HPDE6-E6E7 (cell line): ENCODE measurements around the gene RNF8.
A peak's percentile ranks its signal among the peaks of the same experiment; 100 is the strongest.

Experiments
- DNase-seq: peaks from one replicate; pipeline ENCODE4 v3.0.0; 2011; ENCODE audit warnings: missing footprints; ENCODE audit errors: extremely low spot score

Gene RNF8

DNA sequence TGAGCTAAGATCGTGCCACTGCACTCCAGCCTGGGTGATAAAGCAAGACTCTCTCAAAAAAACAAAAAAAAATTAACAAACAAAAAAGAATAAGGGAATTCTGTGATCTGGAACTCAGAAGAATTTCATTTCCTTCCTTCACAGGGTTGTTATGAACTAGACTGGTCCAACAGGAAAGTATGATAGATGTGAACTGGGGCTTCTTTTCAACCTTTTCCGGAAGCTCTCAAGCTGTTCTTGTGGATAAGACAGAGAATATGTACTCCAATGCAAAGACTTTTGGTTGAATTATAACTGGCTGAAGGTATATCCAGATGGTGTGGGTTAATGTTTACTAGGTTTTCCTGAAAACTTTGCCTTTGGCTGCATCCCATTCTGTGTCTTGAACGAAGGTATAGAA is 5.3 kb downstream of the RNF8 start:
- no peak for DNase-seq

DNA sequence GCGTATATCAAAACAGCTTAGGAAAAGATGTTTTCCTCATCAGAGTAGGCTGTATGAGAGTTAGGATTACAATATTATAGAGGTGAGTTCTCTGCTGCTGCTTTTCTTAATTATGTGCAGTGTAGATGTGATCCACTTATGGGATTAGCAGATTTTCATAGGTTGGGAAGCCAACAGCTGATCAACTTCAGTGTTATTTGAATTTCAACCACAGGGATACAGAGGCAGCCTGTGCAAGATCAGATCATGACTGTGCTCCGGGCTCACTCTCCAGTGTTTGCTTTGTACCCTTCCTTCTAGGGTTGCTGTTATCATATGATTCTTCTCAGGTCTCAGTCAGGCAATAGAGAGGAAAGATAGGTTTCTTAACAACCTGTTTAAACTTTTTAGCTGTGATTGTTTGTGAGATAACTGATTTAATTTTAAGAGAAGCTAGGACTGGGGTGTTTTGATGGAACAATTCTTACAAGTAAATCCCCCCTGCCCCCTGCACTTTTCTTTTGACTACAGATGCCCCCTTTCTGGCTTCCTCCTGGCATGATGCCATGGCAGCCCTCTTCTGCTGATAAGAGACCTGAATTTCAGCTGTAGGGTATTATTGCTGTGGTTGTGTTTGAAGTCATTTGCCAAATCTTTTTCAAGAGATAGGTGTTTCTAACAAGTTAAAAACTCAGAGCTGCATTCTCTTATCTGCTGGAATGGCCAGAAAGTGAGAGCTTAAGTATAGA is 8.5 kb downstream of the RNF8 start:
- no peak for DNase-seq

GRCh38 chr6:37365791-37366190 is 12.0 kb downstream of the RNF8 start:
- no peak for DNase-seq

GRCh38 chr6:37366910-37367309 is 13.1 kb downstream of the RNF8 start:
- DNase-seq: no peak

DNA sequence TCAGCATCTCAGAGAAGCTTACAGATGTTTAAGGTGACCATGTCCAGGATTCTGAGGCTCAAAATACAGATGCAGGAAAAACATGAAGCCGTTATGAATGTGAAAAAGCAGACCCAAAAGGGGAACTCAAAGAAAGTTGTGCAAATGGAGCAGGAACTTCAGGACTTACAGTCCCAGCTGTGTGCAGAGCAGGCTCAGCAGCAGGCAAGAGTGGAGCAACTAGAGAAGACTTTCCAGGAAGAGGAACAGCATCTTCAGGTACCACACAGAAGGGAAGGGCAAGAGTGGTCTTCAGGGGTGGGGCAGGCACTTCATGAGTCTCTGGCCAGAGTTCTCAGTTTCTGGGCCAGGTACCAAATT is 15.2 kb downstream of the RNF8 start:
- no peak for DNase-seq

DNA sequence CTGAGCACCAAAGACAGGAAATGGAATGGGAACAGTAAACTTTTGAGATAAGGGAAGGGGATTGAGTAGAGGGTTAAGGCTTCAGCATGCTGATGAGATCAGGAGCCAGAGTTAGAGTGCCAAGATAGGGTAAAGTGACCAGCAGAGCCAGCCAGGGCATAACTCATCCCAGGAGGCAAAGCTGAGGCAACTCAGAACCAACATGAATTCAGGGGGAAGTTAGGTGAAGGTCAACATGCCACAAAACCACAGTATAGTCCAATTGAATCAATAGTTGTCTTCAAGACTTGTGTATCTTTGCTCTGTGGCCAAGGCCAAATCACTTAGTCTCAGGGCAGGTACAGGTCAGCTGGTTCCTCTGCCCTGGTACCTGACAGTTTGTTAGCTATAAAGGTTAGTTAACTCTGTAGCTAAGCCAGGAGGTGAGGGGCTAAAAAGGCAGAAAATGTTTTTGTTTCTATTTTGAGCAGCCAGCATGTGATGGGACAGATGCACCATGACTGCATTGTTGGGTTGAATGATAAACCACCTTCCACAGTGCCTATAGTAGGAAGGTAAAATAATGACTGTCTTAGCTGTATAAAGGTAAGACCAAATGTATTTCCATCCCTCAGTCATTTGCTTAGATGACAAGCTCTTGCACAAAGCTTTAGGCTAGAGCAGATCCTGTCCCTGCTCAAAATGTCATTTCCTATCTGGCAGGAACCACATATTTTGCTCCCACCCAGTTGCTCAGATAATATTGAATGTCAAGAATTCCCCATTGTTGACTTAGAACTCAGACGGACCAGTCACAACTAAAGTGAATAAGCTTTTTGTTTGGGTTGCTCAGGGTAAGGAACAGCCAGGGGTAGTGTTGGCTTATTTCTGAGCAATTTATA is 15.8 kb downstream of the RNF8 start:
- no peak for DNase-seq

- no peak for DNase-seq
Observed at GRCh38 chr6:37371154-37372083, 17.6 kb downstream of the RNF8 start.

DNA sequence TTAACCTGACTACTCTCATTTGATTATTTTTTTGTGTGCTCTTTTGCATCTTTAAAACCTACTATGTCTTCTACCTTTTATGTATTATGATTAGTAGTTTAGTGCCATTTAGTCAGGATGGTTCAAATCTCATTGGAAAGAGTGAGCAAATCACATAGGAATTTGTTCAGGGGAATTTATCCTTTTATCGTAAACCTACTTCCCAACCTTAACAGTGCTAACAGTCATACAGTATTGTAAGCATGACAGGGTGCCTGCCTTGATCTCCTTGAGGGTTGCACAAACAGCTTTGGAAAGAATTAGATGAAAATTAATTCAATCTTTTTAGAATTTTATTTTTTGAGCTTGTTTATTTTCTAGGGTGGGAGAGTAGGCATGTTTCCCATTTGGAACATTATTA is 18.3 kb downstream of the RNF8 start:
- no peak for DNase-seq

GRCh38 chr6:37373822-37374471 is 20.2 kb downstream of the RNF8 start:
- no peak for DNase-seq

DNA sequence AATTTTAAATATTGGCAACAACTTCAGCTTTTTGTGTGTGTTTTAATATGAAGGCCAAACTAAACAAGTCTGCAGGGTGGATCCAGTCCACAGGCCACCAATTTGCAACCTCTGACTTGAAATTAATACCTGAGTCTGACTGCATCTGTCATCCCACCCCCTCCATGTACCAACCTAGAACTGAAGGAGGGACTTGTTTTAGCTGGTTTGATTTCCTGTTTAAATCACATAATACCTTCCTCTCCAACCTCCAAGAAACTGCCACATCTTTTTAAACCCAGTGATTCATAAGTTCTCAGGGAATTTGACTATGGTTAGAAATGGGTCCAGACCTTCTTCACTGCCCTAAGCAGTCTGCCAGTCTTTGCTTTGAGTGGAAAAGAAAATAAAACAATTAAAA is 21.6 kb downstream of the RNF8 start:
- no peak for DNase-seq

DNA sequence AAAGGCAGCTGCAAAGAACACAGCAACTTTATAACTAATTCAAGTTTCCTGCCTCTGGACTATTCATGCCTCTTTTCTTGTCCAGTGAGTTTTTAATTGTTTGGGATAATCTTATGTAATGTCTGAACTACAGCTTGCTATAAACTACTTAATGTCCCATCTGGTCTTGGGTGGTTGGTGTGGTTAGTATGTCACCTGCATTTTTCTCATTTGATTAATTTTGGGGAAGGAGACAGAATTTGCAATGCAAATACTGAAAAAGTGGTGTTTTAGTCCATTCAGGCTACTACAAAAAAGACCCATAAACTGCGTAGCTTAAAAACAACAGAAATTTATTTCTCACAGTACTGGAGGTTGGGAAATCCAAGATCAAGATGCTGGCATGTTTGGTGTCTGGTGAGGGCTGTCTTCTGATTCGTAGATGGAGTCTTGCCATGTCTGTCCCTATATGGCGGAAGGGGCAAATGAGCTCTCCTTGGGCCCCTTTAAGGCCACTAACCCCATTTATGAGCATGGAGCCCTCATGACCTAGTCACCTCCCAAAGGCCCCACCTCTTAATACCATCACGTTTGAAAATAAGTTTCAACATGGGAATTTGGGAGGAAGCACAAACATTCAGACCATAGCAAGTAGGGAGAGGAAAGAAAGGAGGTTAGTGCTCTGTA is 22.4 kb downstream of the RNF8 start:
- no peak for DNase-seq

GRCh38 chr6:37381579-37381978 is 27.8 kb downstream of the RNF8 start:
- peak; percentile 37 for DNase-seq

- no peak for DNase-seq
Observed at GRCh38 chr6:37382994-37383765, 29.4 kb downstream of the RNF8 start.

- DNase-seq: no peak
Observed at GRCh38 chr6:37388578-37388977, 34.8 kb downstream of the RNF8 start.

DNA sequence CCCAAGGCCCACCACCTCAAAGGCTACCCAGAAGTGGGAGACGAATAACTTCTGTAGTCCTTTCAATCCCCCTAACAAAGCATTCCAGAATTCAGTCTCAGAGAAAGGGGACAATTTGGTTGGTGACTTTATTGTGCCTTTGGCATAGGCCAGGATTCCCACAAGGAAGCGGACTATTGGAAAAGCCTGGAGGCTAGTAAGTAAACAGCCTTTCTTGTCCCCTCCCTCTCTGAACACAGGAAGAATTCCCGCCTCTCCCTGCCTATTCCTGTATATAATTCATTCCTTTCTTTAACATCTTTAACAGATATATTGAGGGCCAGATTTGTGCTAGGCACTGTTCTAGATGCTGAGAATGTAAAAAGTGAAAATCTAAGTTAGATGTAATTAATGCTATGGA is 36.1 kb downstream of the RNF8 start:
- no peak for DNase-seq

GRCh38 chr6:37391120-37391519 is 37.3 kb downstream of the RNF8 start:
- DNase-seq: no peak

DNA sequence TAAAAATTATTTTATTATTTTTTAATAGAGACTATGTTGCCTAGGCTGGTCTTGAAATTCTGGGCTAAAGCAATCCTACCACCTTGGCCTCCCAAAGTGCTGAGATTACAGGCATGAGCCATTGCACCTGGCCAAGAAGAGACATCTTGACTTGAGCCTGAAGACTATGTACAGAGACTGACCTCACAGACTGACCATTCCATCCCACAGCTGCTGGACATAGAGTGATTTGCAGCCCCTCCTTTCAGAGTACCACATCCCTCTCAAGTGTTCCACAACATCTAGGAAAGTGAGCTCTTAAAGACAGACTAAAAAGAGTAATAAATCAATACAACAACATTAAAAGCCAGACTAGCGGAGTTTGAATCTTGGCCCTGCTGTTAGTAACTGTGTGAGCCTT is 39.0 kb downstream of the RNF8 start:
- no peak for DNase-seq

GRCh38 chr6:37393381-37393929 is 39.7 kb downstream of the RNF8 start:
- no peak for DNase-seq

- DNase-seq: no peak
Observed at GRCh38 chr6:37396571-37397180, 42.9 kb downstream of the RNF8 start.

GRCh38 chr6:37399131-37399530 is 45.3 kb downstream of the RNF8 start:
- DNase-seq: no peak
